GM19351 (cell line): ENCODE measurements around the gene CRY1.
"Not testable (repeated sequence)": the region's sequence is repeated elsewhere in the genome, so short reads cannot be mapped to it uniquely, and the experiment has no call there.

Experiments used
- ATAC-seq: cut with Tn5 transposase; IDR thresholded peaks from one replicate; pipeline ENCODE4 v1.9.1; 2021; ENCODE audit warnings: mild to moderate bottlenecking, moderate library complexity; ENCODE audit not compliant: unreplicated experiment

Gene CRY1

DNA sequence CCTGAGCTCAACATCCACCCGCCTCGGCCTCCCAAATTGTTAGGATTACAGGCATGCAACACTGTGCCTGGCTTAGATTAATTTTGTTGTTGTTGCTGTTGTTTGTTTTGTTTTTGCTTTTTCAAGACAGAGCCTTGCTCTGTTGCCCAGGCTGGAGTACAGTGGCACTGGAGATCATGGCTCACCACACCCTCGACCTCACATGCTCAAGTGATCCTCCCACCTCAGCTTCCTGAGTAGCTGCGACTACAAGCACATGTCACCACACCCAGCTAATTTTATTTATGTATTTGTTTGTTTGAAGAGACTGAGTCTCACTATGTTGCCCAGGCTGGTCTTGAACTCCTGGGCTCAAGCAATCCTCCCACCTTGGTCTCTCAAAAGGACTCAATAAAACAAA, 26.7 kb downstream of the CRY1 start:
- ATAC-seq, result no peak

DNA sequence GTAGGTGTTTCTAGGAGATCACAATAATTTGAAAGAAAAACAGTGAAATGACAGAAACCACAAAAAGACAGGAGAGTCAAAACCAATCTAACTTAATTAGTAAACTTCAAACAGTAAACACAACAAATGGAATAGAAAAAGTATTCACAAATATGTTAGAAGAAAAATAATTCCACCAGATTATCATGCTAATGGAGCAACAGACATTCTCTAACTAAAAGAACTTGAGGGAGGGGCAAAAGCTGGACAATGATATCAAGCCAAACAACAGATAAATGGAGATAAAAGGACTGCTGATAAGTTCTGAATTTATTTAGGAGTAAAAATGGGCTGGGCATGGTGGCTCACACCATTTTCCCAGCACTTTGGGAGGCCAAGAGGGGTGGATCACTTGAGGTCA, 28.7 kb downstream of the CRY1 start:
- no peak for ATAC-seq

DNA sequence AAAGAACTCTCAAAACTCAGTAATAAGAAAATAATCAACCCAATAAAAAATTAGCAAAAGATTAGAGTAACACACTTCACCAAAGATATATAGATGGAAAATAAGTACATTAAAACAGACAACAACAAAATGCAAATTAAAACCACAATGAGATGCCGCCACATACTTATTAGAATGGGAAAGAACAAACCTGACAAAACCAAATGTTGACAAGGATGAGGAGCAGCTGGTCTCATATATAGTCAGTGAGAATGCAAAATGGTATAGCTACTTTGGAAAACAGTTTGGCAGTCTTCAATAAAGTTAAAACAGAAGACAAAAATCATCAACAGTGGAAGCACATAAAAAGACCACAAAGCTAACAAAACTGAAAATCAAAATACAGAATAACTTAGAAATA, 29.1 kb downstream of the CRY1 start:
- no peak for ATAC-seq

DNA sequence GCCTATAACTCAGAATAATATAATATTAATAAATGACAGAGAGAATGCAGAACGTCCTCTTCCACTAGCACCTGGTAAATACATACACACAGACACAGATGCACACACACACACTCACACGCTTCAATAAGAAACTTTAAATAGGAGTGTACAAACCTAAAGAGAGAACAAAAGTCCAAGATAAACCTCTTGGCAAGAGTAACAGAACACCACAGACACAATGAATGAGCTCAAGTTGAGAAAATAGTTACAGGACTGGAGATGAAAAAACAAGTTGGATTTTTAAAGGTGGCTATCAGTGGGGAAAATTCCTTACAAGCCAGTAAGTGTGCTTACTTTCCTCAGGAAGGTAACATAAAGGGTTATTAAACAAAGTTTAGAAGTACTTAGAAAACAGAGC, 35.2 kb downstream of the CRY1 start:
- ATAC-seq, result no peak

DNA sequence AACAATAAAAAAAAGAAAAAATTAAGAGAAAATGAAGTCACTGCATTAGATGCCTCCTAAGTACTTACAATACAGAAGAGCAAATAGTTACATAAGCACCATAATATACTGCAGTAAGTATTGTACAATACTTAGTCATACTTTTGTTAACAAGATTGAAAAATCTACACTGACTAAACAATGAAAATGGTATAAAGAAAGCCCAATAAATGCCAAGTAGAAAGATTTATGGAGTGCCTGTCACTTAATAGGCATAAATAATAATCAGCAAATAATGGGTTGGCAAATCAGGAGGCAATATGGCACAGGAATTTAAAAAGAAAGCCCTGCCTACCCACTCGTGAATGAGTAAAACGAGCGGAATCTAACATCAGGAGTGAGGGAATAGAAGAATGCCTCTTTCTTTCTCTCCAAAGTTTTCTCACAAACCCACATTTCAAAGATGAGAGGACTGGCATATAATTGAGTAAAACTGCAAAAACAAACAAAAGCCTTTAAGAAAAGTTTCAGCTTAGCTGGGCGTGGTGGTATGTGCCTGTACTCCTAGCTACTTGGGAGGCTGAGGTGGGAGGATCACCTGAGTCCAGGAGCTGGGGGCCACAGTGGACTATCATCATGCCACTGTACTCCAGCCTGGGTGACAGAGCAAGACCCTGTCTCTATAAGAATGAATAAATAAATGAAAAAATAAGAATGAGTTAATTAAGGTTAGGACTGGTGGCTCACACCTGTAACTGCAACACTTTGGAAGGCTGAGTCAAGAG, 36.1 kb downstream of the CRY1 start:
- no peak for ATAC-seq

DNA sequence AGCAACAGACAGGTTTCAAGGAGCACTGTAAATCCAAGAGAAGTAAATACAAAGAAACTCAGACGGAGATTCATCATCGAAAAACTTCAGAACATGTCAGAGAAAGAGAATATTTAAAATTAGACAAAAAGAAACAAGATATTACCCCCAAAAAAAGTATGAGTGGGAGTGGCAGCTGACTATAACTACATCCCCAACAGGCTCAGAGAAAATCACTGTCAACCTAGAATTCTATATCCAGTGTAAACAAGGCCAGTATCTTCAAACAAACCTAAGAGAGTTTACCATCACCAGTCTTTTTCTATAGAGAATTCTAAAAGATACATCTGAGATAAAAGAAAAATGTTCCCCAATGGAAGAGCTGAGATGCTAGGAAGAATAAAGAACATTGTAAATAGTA, 39.6 kb downstream of the CRY1 start:
- no peak for ATAC-seq

DNA sequence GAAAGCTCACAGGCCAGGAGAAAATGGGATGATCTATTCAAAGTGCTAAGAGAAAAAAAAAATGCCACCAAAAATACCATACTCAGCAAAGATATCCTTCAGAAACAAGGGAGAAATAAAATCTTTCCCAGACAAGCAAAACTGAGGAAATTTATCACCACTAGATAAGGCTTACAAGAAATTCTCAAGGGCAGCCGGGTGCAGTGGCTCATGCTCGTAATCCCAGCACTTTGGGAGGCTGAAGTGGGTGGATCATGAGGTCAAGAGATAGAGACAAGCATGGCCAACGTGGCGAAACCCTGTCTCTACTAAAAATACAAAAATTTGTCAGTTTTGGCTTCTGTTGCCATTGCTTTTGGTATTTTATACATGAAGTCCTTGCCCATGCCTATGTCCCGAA, 48.2 kb downstream of the CRY1 start:
- ATAC-seq, result no peak

DNA sequence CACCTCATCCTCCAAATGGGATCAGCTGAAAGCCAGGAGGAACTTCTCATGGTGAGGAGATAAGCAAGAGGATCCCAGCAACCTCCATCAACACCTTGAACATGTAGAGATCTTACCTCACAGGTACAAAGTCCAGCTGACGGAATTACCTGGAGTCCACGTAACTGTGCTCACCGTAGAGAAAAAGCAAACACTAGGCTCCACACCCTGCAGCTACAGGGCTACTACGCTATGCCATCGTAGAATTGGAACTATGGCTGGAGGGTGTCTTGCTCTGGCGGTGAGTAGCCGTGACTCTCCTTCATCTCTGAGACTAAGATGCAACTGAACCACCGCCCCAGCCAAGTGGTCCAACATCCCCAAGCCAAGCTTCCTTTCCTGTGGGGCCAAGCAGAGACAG, 50.5 kb downstream of the CRY1 start:
- ATAC-seq, result no peak

DNA sequence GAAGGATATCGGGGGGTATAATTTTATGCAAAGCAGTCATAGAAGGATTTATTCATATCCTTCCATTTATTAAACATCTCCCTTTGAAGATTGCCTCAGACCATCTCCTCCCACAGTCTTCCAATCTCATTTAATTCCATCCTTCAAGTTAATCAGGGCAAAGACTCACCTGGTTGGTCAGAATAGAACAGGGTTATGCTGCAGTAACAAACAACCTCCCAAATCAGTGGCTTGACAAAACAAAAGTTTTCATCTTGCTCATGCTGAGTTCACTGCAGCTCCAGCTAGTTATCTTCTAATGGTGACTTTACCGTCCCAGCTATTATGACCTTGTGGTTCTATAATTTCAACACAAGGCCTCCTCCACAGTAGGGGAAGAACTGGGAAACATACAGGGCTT, 57.6 kb downstream of the CRY1 start:
- no peak for ATAC-seq

DNA sequence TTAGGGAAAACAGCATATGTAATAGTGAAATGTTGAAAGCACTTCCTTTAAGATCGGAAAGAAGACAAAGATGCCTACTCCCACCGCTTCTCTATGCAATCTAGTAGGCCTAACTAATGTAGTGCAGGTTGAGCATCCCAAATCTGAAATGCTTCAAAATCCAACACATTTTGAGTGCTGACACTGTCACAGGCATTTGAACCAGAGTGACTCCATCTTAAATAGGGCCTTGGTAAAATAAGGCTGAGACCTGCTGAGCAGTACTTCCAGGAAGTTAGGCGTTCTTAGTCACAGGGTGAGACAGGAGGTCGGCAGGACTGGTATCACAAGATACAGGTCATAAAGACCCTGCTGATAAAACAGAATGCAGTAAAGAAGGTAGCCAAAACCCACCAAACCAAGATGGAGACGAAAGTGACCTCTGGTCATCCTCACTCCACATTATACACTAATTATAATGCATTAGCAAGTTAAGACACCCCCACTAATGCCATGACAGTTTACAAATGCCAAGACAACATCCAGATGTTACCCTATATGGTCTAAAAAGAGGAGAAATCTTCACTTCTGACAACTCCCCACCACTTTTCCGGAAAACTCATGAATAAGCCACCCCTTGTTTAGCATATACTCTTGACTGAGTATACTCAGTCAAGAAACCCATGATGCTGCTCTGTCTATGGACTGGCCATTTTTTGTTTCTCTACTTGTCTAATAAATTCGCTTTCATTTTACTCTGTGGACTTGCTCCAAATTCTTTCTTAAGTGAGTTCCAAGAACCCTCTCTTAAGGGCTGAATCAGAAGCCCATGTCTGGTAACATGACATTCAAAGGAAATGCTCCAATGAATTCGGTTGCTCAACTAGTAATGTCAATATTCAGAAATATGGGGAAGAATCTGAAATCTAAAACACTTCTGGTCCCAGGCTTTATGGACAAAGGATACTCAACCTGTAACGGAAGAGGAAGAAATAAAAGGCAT, 59.3 kb downstream of the CRY1 start:
- no peak for ATAC-seq

DNA sequence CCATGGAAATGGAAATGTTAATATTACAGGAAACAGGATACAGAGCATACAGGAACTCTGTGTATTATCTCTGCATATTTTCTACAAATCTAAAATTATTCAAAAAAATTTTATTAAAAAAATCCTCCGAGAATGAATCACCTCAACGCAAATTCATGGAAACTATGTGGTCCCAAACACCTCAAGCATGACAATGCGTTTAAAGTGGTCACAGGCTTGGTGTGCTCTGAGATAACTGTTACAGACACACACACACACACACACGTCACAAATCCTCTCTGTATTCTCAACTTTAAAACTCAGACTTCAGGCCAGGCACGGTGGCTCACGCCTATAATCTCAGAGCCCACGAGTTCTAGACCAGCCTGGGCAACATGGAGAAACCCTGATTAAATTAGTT, 61.1 kb downstream of the CRY1 start:
- no peak for ATAC-seq

DNA sequence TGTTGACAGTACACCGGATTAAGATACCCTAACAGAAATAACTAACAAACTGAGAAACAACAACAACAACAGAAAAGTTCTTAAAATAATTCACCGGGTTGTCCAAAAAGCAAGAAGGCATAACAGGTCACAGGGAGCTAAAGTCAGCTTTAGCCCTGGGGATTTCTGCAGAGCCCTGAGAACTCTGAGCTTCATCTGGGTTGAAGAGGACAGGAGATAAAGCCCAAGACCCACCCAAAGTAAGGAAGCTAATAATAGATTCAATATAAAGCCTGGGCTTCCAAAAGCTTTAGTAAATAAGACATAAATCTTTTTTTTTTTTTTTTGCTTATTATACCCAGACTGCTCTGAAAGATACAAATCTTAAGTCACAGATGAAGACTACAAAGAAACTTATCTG, 62.3 kb downstream of the CRY1 start:
- ATAC-seq, result no peak

DNA sequence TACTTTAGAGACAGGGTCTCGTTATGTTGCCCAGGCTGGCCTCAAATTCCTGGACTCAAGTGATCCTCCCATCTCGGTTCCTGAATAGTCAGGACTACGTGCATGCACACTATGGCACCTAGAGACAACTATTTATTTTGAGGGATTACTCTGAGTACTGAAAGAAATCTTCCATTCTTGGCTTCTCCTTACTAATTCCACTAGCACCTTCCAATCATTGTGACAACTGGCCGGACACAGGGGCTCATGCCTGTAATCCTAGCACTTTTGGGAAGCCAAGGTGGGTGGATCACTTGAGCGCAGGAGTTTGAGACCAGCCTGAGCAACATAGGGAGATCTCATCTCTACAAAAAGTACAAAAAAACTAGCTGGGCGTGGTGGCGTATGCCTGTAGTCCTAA, 64.3 kb downstream of the CRY1 start:
- no peak for ATAC-seq

DNA sequence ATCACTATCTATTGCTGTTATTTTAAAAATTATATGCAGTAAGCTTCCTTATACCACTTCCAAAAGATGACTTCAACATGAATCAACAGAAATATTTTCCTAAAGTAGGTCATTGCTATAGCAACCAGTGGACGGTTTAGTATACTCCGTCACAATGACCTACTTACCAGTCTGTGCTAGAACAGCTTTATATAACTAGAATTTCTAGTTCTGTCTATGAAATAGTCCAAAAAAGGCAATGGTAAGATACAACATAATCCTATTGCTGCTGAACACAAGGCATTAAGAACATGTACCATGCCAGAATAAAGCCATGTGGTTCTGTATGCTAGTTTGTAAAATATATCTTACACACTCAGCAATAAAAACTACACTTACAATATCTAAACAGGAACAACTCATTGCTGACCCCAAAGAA, 65.7 kb downstream of the CRY1 start:
- no peak for ATAC-seq

DNA sequence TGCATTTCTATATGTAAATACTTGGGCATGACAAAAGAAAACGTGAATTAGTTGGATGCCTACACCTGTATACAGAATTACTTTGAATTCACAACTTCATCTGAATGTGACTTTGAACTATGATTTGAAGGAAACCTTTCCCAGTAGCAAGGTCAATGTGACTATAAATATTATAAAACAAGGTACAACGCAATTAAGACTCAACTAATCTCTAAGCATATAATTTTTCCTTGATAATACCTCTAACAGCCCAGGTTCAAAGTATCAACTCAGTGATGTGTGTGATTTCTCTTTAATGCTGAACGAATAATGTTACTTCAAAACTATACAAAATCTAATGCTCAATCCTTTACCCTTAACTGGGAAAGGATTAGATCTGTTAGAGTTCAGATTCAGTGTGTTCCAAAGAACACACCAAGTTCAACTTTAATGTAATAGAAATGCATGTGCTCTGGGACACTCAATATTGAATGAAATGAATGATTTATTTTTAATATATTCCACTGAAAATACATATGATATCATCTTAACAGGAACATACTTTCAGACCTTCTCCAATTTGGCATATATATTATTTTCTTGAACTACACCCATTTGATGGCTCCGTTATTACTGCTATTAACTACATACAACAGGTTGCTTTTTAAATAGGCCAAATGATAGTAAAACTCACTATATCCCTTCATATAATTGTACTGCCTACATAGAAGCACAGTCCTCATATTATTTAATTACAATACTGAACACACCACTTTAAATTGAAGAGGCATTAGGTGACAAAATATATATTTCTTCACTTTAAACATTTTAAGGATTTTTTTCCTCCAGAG, 66.3 kb downstream of the CRY1 start:
- ATAC-seq, result no peak

DNA sequence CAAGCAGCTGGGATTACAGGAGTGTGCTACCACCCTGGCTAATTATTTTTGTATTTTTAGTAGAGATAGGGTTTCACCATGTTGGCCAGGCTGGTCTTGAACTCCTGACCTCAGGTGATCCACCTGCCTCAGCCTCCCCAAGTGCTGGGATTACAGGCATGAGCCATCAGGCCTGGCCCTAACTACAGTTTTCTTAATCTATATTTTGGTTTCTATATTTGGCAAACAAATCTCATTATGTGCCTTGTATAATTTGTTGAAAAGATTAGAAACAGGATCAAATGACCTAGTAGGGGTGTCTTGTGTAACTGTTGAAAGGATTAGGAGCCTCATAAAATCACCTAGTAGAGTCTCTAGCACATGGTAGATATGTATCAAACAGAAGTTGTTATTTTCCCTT, 67.0 kb downstream of the CRY1 start:
- ATAC-seq, result not testable (repeated sequence)

DNA sequence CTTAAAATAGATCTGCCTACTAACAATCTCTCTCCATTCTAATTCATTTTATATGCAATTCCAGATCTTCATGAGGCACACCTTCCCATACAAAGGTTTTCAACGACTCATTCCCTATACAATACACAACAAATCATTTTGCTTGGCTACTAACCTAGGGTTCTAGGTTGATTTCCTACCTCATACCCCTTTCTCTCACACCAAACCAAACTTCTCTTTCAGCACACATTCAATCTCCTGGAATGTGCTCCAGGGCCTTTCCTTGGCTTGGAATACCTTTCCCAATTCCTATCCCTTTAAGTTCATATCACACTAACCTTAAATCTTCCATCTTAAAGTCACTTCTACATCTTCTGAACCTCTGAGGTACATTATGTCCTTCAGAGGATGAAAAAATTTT, 67.7 kb downstream of the CRY1 start:
- no peak for ATAC-seq

DNA sequence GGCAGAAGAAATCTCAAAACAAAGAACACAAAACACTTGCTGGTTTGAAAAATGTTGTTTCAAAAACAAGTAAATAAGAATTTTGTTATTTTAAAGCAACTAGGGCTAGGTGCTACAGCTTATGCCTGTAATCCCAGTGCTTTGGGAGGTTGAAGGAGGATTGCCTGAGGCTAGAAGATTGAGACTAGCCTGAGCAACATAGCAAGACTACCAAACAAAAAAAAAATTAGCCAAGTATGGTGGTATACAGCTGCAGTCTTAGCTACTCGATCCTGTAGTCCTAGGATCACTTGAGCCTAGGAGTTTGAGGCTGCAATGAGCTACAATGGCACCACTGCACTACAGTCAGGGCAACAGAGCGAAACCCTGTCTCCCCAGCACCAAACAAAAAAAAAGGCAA, 73.8 kb downstream of the CRY1 start:
- ATAC-seq, result no peak

DNA sequence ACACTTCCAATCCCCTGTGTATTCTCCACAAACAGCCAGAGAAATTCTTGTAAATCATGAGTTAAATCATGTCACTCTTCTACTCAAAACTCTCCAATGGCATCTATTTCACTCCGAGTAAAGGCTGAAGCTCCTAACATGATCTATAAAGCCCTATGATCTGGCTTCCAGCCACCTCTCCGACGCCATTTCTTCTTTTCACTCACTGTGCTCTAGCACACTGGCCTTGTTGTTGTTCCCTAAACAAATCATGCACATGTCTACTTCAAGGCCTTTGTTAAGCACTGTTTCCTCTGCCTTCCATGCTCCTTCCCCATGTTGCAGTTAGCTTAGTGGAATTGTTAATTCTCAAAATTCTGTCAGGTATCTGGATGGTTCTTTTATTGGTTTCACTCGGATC, 76.3 kb downstream of the CRY1 start:
- no peak for ATAC-seq

DNA sequence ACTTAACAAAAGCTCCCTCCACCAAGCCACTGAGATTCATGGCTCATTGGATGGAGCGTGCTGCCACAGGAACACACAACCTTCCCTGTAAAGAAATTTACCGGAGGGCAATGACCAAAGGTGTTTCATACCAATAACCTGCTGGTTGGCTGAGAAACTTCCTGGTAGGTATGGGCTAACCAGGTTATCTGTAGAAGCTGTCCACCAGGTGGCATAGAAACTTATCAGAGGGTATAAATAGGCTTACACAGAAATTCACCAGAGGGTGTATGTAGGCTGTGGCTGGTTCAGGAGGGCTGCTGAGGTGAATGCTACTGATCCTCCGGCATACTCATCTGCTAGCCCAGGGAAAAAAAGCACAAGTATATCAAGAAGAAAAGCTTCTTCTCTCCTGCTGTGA, 79.3 kb downstream of the CRY1 start:
- no peak for ATAC-seq

DNA sequence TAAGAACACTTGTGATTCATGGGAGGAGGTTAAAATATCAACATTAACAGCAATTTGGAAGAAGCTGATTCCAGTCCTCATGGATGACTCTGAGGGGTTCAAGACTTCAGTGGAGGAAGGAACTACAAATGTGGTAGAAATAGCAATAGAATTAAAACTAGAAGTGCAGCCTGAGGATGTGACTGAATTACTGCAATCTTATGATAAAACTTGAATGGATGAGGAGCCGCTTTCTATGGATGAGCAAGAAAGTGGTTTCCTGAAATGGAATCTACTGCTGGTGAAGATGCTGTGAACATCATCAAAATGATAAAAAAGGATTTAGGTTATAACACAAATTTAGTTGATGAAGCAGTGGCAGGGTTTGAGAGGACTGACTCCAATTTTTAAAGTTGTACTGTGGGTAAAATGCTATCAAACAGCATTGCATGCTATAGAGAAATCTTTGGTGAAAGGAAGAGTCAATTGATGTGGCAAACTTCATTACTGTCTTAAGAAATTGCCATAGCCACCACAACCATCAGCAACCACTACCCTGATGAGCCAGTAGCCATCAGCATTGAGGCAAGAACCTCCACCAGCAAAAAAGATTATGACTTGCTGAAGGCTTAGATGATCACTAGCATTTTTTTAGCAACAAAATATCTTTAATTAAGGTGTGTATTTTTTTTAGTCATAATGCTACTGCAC, 80.5 kb downstream of the CRY1 start:
- ATAC-seq, result no peak
